ENCODE measurements around the gene UBR1. TPM values are rescaled to one million over a fixed set of nuclear protein-coding genes. Genes with fewer than 3 reads are reported as not detected.

UBR1 gene
- total RNA-seq, 2 experiments from 2014 or later = 27.3 to 29.2 TPM

GRCh38 chr15:43095708-43096347 lies 10.0 kb downstream of the UBR1 start:
- Mint-ChIP-seq H3K4me3 (no peak overlapping the region), H3K27me3 (no peaks in the 10 kb centered on the region), H3K4me1 (ENCODE audit: low read depth) (peaks cover 56% of the 10 kb centered on the region), H3K27ac (no peak overlapping the region), H3K36me3 (ENCODE audit: low read depth) (peaks cover 36% of the 10 kb centered on the region), H3K9me3 (no peaks in the 10 kb centered on the region)
- DNase-seq = no peak
- TF ChIP-seq CTCF (IDR thresholded peaks at IDR 0.05) = no peak
- ChIA-PET POLR2A (no interaction called here), CTCF (no interaction called here)
- intact Hi-C loops (cut with micrococcal nuclease) = no loop called here
- peak; percentile 27 for ATAC-seq

- intact Hi-C loops (cut with micrococcal nuclease) = no loop called here
- no peak for ATAC-seq
- H3K27me3 Mint-ChIP-seq = no peaks in the 10 kb centered on the region
- H3K27ac Mint-ChIP-seq = no peak overlapping the region
- POLR2A ChIA-PET = no interaction called here
- CTCF ChIA-PET = interaction anchor here (1.2 kb wide), 1 partner anchor 10 kb away, joined by 3 read pairs; no protein-coding TSS in a partner anchor
- TF ChIP-seq CTCF (IDR thresholded peaks at IDR 0.05) = no peak
- peaks cover 31% of the 10 kb centered on the region for H3K36me3 Mint-ChIP-seq (ENCODE audit: low read depth)
- H3K4me3 Mint-ChIP-seq = no peak overlapping the region
- DNase-seq = no peak
- no peaks in the 10 kb centered on the region for H3K9me3 Mint-ChIP-seq
- peaks cover 54% of the 10 kb centered on the region for H3K4me1 Mint-ChIP-seq (ENCODE audit: low read depth)
These were observed 10.6 kb downstream of the UBR1 start for GRCh38 chr15:43095243-43095642.

DNA sequence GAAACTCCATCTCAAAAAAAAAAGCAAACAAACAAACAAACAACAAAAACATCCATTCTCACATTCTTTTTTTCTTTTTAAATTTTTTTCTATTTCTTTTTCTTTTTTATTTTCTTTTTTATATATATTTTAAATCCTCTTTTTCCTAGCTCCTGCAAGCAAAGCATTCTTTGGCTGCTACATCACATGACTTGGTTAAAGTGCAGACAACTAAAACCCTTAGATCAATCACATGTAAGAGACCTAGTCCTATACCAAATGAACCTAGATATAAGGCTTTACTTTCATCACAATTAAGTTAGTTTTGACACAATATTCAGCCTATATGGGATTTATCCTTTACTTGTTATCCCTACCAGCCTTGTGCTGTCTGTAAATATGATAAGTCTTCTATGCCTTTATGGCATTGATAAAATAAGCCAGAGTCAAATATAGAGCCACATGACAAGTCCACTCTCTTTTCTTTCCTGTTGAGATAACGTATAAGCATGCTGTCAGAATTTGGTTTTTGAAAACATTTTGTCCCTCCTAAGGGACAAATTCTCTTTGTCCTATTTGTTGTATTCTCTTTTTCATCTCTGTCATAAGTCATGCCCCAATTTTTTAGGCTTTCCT lies 11.3 kb downstream of the UBR1 start:
- Mint-ChIP-seq H3K27me3 (no peaks in the 10 kb centered on the region), H3K27ac (no peak overlapping the region), H3K36me3 (ENCODE audit: low read depth) (peaks cover 30% of the 10 kb centered on the region), H3K9me3 (no peaks in the 10 kb centered on the region), H3K4me1 (ENCODE audit: low read depth) (peaks cover 52% of the 10 kb centered on the region), H3K4me3 (no peak overlapping the region)
- CTCF ChIA-PET = interaction anchor here (1.2 kb wide), 1 partner anchor 10 kb away, joined by 3 read pairs; no protein-coding TSS in a partner anchor
- POLR2A ChIA-PET = no interaction called here
- TF ChIP-seq CTCF (IDR thresholded peaks at IDR 0.05) = no peak
- DNase-seq (no peak), ATAC-seq (no peak)
- intact Hi-C loops (cut with micrococcal nuclease) = no loop called here

GRCh38 chr15:43093026-43093425 lies 12.8 kb downstream of the UBR1 start:
- Mint-ChIP-seq H3K9me3 (no peaks in the 10 kb centered on the region), H3K27ac (no peak overlapping the region), H3K4me1 (ENCODE audit: low read depth) (peaks cover 50% of the 10 kb centered on the region), H3K36me3 (ENCODE audit: low read depth) (peaks cover 31% of the 10 kb centered on the region), H3K27me3 (no peaks in the 10 kb centered on the region), H3K4me3 (no peak overlapping the region)
- TF ChIP-seq CTCF (IDR thresholded peaks at IDR 0.05) = no peak
- CTCF ChIA-PET = interaction anchor here (1.8 kb wide), 1 partner anchor 11 kb away, joined by 5 read pairs; no protein-coding TSS in a partner anchor
- POLR2A ChIA-PET = interaction anchor here (0.6 kb wide), 1 partner anchor 779 kb away, joined by 3 read pairs; no protein-coding TSS in a partner anchor
- DNase-seq (no peak), ATAC-seq (no peak)
- intact Hi-C loops (cut with micrococcal nuclease) = no loop called here

GRCh38 chr15:43091859-43092258 lies 14.0 kb downstream of the UBR1 start:
- DNase-seq = no peak
- no peak overlapping the region for H3K27ac Mint-ChIP-seq
- intact Hi-C loops (cut with micrococcal nuclease) = no loop called here
- POLR2A ChIA-PET = interaction anchor here (0.7 to 1.1 kb wide), 2 partner anchors 11 to 15 kb away, joined by 3 read pairs; no protein-coding TSS in a partner anchor
- no peak overlapping the region for H3K4me3 Mint-ChIP-seq
- no peaks in the 10 kb centered on the region for H3K9me3 Mint-ChIP-seq
- peaks cover 44% of the 10 kb centered on the region for H3K4me1 Mint-ChIP-seq (ENCODE audit: low read depth)
- H3K27me3 Mint-ChIP-seq = no peaks in the 10 kb centered on the region
- TF ChIP-seq CTCF (IDR thresholded peaks at IDR 0.05) = no peak
- no peak for ATAC-seq
- peaks cover 22% of the 10 kb centered on the region for H3K36me3 Mint-ChIP-seq (ENCODE audit: low read depth)
- CTCF ChIA-PET = interaction anchor here (1.8 kb wide), 2 partner anchors 12 to 21 kb away, joined by 5 read pairs; no protein-coding TSS in a partner anchor

Measured in activated CD8-positive, alpha-beta T cell treated with anti-CD3 and anti-CD28 coated beads for 36 hours (primary cell).